ENCODE results near the gene MAP1B.

The MAP1B gene

GRCh38 chr5:72153551-72153950, 46.3 kb downstream of the MAP1B start:
- DNase-seq: no peak
- Histone ChIP-seq H3K9ac (ENCODE audit: low read depth, low read length) (no peak overlapping the region), H3K4me1 (ENCODE audit: insufficient read depth, low read length) (no peaks in the 10 kb centered on the region), H3K36me3 (ENCODE audit: insufficient read depth, low read length) (no peaks in the 10 kb centered on the region), H3K4me2 (ENCODE audit: insufficient read depth, low read length) (no peak overlapping the region), H3K79me2 (ENCODE audit: insufficient read depth, low read length) (no peaks in the 10 kb centered on the region), H3K27me3 (ENCODE audit: insufficient read depth, low read length, poor library complexity) (peaks cover 7% of the 10 kb centered on the region), H4K20me1 (ENCODE audit: insufficient read depth, low read length) (no peaks in the 10 kb centered on the region), H3K9me3 (ENCODE audit: insufficient read depth, low read length, severe bottlenecking) (no peaks in the 10 kb centered on the region), H3K4me3 (ENCODE audit: low read depth in 1 of 2, low read length in 2 of 2) (no peak overlapping the region), H2AFZ (ENCODE audit: low read depth, low read length) (no peak overlapping the region), H3K27ac (ENCODE audit: low read length) (no peak overlapping the region)
- TF ChIP-seq CTCF (IDR thresholded peaks at IDR 0.05; ENCODE audit: borderline replicate concordance, extremely low read depth, low read length, poor library complexity, severe bottlenecking): no peak
- no peak for TF ChIP-seq EZH2 (IDR thresholded peaks at IDR 0.05; ENCODE audit: borderline replicate concordance, low read depth, low read length, severe bottlenecking)
- no peak for ATAC-seq (ENCODE audit: insufficient read depth, low read depth)

- H3K4me1 ChIP-seq (ENCODE audit: insufficient read depth, low read length): no peaks in the 10 kb centered on the region
- H3K36me3 ChIP-seq (ENCODE audit: insufficient read depth, low read length): no peaks in the 10 kb centered on the region
These were observed 46.9 kb downstream of the MAP1B start for GRCh38 chr5:72154076-72154756.

GRCh38 chr5:72156946-72157624, 49.8 kb downstream of the MAP1B start:
- TF ChIP-seq CTCF (IDR thresholded peaks at IDR 0.05; ENCODE audit: borderline replicate concordance, extremely low read depth, low read length, poor library complexity, severe bottlenecking) (no peak), EZH2 (IDR thresholded peaks at IDR 0.05; ENCODE audit: borderline replicate concordance, low read depth, low read length, severe bottlenecking) (no peak)
- Histone ChIP-seq H3K4me2 (ENCODE audit: insufficient read depth, low read length) (no peak overlapping the region), H3K4me1 (ENCODE audit: insufficient read depth, low read length) (no peaks in the 10 kb centered on the region), H3K79me2 (ENCODE audit: insufficient read depth, low read length) (no peaks in the 10 kb centered on the region), H3K9me3 (ENCODE audit: insufficient read depth, low read length, severe bottlenecking) (no peaks in the 10 kb centered on the region), H2AFZ (ENCODE audit: low read depth, low read length) (no peak overlapping the region), H3K27me3 (ENCODE audit: insufficient read depth, low read length, poor library complexity) (no peaks in the 10 kb centered on the region), H3K27ac (ENCODE audit: low read length) (no peak overlapping the region), H3K36me3 (ENCODE audit: insufficient read depth, low read length) (no peaks in the 10 kb centered on the region), H3K4me3 (ENCODE audit: low read depth in 1 of 2, low read length in 2 of 2) (no peak overlapping the region), H3K9ac (ENCODE audit: low read depth, low read length) (no peak overlapping the region), H4K20me1 (ENCODE audit: insufficient read depth, low read length) (no peaks in the 10 kb centered on the region)
- no peak for ATAC-seq (ENCODE audit: insufficient read depth, low read depth)
- no peak for DNase-seq

More at GRCh38 chr5:72154076-72154756, 46.9 kb downstream of the MAP1B start:
- Histone ChIP-seq H2AFZ (ENCODE audit: low read depth, low read length) (no peak overlapping the region), H3K9ac (ENCODE audit: low read depth, low read length) (no peak overlapping the region), H3K4me2 (ENCODE audit: insufficient read depth, low read length) (no peak overlapping the region), H3K27me3 (ENCODE audit: insufficient read depth, low read length, poor library complexity) (peaks cover 2% of the 10 kb centered on the region), H3K9me3 (ENCODE audit: insufficient read depth, low read length, severe bottlenecking) (no peaks in the 10 kb centered on the region), H4K20me1 (ENCODE audit: insufficient read depth, low read length) (no peaks in the 10 kb centered on the region), H3K27ac (ENCODE audit: low read length) (no peak overlapping the region), H3K79me2 (ENCODE audit: insufficient read depth, low read length) (no peaks in the 10 kb centered on the region), H3K4me3 (ENCODE audit: low read depth in 1 of 2, low read length in 2 of 2) (no peak overlapping the region)
- no peak for TF ChIP-seq CTCF (IDR thresholded peaks at IDR 0.05; ENCODE audit: borderline replicate concordance, extremely low read depth, low read length, poor library complexity, severe bottlenecking)
- TF ChIP-seq EZH2 (IDR thresholded peaks at IDR 0.05; ENCODE audit: borderline replicate concordance, low read depth, low read length, severe bottlenecking): no peak
- no peak for DNase-seq
- no peak for ATAC-seq (ENCODE audit: insufficient read depth, low read depth)
